H1 (cell line): ENCODE data around the gene TSPAN9. TPM values are rescaled to one million over a fixed set of nuclear protein-coding genes. Genes with fewer than 3 reads are reported as not detected.

Experiments
- BACH1 ChIP-seq: IDR thresholded peaks from 2 replicates; pipeline ENCODE4 v1.6.1; 2012; ENCODE audit warnings: low read length, improper control_type of control experiment
- NANOG ChIP-seq: IDR thresholded peaks from 2 replicates; pipeline ENCODE4 v1.6.1; 2011; ENCODE audit warnings: low read length, low read depth, mild to moderate bottlenecking, inconsistent platforms; ENCODE audit not compliant: insufficient read depth, poor library complexity, severe bottlenecking
- PHF8 ChIP-seq: fragments of 200-600 bp; sonication (generic); conservative IDR thresholded peaks from 2 replicates; pipeline ENCODE4 v1.7.1; 2012; ENCODE audit warnings: low read depth, mild to moderate bottlenecking, inconsistent platforms, low read length, moderate library complexity
- RNF2 ChIP-seq: fragments of 200-900, 300-1000 bp; sonication (generic); IDR thresholded peaks from 2 replicates; pipeline ENCODE4 v1.7.1; 2016; ENCODE audit warnings: borderline replicate concordance, low read depth, mild to moderate bottlenecking, antibody characterized with exemption, low read length; ENCODE audit not compliant: poor library complexity, severe bottlenecking; ENCODE audit errors: missing control alignments
- SP1 ChIP-seq: IDR thresholded peaks from 2 replicates; pipeline ENCODE4 v1.6.1; 2011; ENCODE audit warnings: low read depth, low read length
- TBP ChIP-seq: IDR thresholded peaks from 2 replicates; pipeline ENCODE4 v1.6.1; 2011; ENCODE audit warnings: low read depth, low read length, improper control_type of control experiment
- polyA plus RNA-seq, 7 experiments: library from polyadenylated mRNA; depleted of rRNA in 3 of 7; stranded (reverse) in 5 of 7; unstranded in 2 of 7; fragments of >200 nt in 5 of 7; fragments of 200-250 nt in 2 of 7; gene quantifications; 1 replicate in 5 of 7; 2 replicates in 1 of 7; 4 replicates in 1 of 7; pipeline versions ENCODE4 v1.2.1 to v1.2.3, GENCODE V29; 2011 to 2013; ENCODE audit warnings: missing spikeins in 2 of 7, mixed read lengths in 2 of 7
- total RNA-seq: library from RNA; stranded (reverse); fragmentation: NEBNext Ultra II Directional; extraction: Animal tissue kit (Norgen Biotek cat#: 25700); gene quantifications from 2 replicates; pipeline ENCODE4 v1.2.1, GENCODE V29; 2021

Gene TSPAN9
- total and polyA plus RNA-seq, 2 of the 8 experiments (the other 6 are each of a cell fraction or from before 2014, with no cell fraction given), result 11.5 to 29.1 TPM

GRCh38 chr12:3077572-3078081, 448 bp downstream of the TSPAN9 start (continued):
- TF ChIP-seq RNF2, result no peak
- TF ChIP-seq PHF8, result no peak
- no peak for TF ChIP-seq BACH1
- TF ChIP-seq NANOG, result no peak
- no peak for TF ChIP-seq SP1
- no peak for TF ChIP-seq TBP
- TF ChIP-seq, all 59 proteins: peak for 0
